HepG2 (cell line): ENCODE results near the gene CTSA. TPM values are rescaled to one million over a fixed set of nuclear protein-coding genes. Genes with fewer than 3 reads are reported as not detected.

Source experiments
- ADNP ChIP-seq: sonication (generic); formaldehyde crosslinking; IDR thresholded peaks from 2 replicates; pipeline ENCODE4 v1.4.0; 2020; ENCODE audit warnings: missing genetic modification reagents
- DRAP1 ChIP-seq: IDR thresholded peaks from 2 replicates; pipeline ENCODE4 v1.6.1; 2016; ENCODE audit warnings: missing genetic modification reagents, missing compliant biosample characterization
- HDAC1 ChIP-seq: sonication (generic); formaldehyde crosslinking; IDR thresholded peaks from 2 replicates; pipeline ENCODE4 v1.5.1; 2020; ENCODE audit warnings: mild to moderate bottlenecking, missing genetic modification reagents
- KDM1A ChIP-seq: IDR thresholded peaks from 2 replicates; pipeline ENCODE4 v1.6.1; 2016; ENCODE audit warnings: missing compliant biosample characterization
- MXD4 ChIP-seq: IDR thresholded peaks from 2 replicates; pipeline ENCODE4 v1.6.1; 2016; ENCODE audit warnings: mild to moderate bottlenecking, missing biosample characterization, missing genetic modification reagents
- NFYC ChIP-seq: IDR thresholded peaks from 2 replicates; pipeline ENCODE4 v1.6.1; 2016; ENCODE audit warnings: missing genetic modification reagents, missing compliant biosample characterization
- RXRA ChIP-seq: sonication (generic); formaldehyde crosslinking; IDR thresholded peaks from 2 replicates; pipeline ENCODE4 v1.5.1; 2020; ENCODE audit warnings: missing genetic modification reagents
- SAP130 ChIP-seq: IDR thresholded peaks from 2 replicates; pipeline ENCODE4 v1.6.1; 2016; ENCODE audit warnings: low read depth
- SP1 ChIP-seq, 2 experiments: fragments of 450-650 bp in 1 of 2; sonication (generic) in 1 of 2; formaldehyde crosslinking in 1 of 2; IDR thresholded peaks; 2 replicates each; pipeline versions ENCODE4 v1.4.0 to v1.6.1; 2016 to 2020; ENCODE audit warnings: missing genetic modification reagents in 1 of 2
- TCF7 ChIP-seq: sonication (generic); IDR thresholded peaks from 2 replicates; pipeline ENCODE4 v1.6.1; 2016; ENCODE audit warnings: antibody characterized with exemption, low read depth
- U2AF2 ChIP-seq: fragments of 200-400 bp; formaldehyde crosslinking; IDR thresholded peaks from 2 replicates; pipeline ENCODE4 v1.6.1; 2017; ENCODE audit warnings: low read depth, mild to moderate bottlenecking, low read length
- XBP1 ChIP-seq: sonication (generic); formaldehyde crosslinking; IDR thresholded peaks from 2 replicates; pipeline ENCODE4 v1.5.0; 2020; ENCODE audit warnings: missing genetic modification reagents
- ZNF354B ChIP-seq: sonication (generic); formaldehyde crosslinking; IDR thresholded peaks from 2 replicates; pipeline ENCODE4 v1.8.0; 2022; ENCODE audit warnings: mild to moderate bottlenecking, missing genetic modification reagents
- ZNF615 ChIP-seq: sonication (generic); formaldehyde crosslinking; IDR thresholded peaks from 2 replicates; pipeline ENCODE4 v1.5.0; 2020; ENCODE audit warnings: mild to moderate bottlenecking, missing genetic modification reagents, borderline replicate concordance
- ZNF724P ChIP-seq: sonication (generic); formaldehyde crosslinking; IDR thresholded peaks from 2 replicates; pipeline ENCODE4 v1.8.0; 2022; ENCODE audit warnings: missing genetic modification reagents, borderline replicate concordance
- polyA plus RNA-seq, 8 experiments: library from polyadenylated mRNA; depleted of rRNA in 3 of 8; stranded (reverse) in 7 of 8; unstranded in 1 of 8; fragments of >200 nt; fragmentation: Illumina TruSeq in 4 of 8; extraction: Trizol in 4 of 8; gene quantifications; 2 replicates each; pipeline versions ENCODE4 v1.2.1 to v1.2.3, GENCODE V29; 2011 to 2016; ENCODE audit warnings: low read depth in 4 of 8, missing spikeins in 1 of 8, mixed read lengths in 1 of 8; ENCODE audit not compliant: insufficient read depth in 1 of 8
- total RNA-seq, 5 experiments: library from RNA; depleted of rRNA; stranded (reverse); fragments of >200 nt; fragmentation: Illumina TruSeq; extraction: Trizol; gene quantifications; 2 replicates each; pipeline ENCODE4 v1.2.3, GENCODE V29; 2016; ENCODE audit warnings: low read depth in 1 of 5
- TF ChIP-seq, protein P1 (sequence below): sonication (generic); formaldehyde crosslinking; IDR thresholded peaks from 2 replicates; pipeline ENCODE4 v1.5.0; 2020; ENCODE audit warnings: missing genetic modification reagents
- TF ChIP-seq, protein P2 (sequence below): sonication (generic); formaldehyde crosslinking; IDR thresholded peaks from 2 replicates; pipeline ENCODE4 v1.5.1; 2020; ENCODE audit warnings: mild to moderate bottlenecking, missing genetic modification reagents, borderline replicate concordance
- TF ChIP-seq, protein P3 (sequence below): sonication (generic); formaldehyde crosslinking; IDR thresholded peaks from 2 replicates; pipeline ENCODE4 v1.5.1; 2020; ENCODE audit warnings: mild to moderate bottlenecking, moderate library complexity, missing genetic modification reagents
- TF ChIP-seq, protein P4 (sequence below): IDR thresholded peaks from 2 replicates; pipeline ENCODE4 v1.6.1; 2016; ENCODE audit warnings: low read depth

Gene CTSA
- total and polyA plus RNA-seq, 2 of the 13 experiments (the other 11 are each of a cell fraction or from before 2014, with no cell fraction given): 202 to 231 TPM

DNA sequence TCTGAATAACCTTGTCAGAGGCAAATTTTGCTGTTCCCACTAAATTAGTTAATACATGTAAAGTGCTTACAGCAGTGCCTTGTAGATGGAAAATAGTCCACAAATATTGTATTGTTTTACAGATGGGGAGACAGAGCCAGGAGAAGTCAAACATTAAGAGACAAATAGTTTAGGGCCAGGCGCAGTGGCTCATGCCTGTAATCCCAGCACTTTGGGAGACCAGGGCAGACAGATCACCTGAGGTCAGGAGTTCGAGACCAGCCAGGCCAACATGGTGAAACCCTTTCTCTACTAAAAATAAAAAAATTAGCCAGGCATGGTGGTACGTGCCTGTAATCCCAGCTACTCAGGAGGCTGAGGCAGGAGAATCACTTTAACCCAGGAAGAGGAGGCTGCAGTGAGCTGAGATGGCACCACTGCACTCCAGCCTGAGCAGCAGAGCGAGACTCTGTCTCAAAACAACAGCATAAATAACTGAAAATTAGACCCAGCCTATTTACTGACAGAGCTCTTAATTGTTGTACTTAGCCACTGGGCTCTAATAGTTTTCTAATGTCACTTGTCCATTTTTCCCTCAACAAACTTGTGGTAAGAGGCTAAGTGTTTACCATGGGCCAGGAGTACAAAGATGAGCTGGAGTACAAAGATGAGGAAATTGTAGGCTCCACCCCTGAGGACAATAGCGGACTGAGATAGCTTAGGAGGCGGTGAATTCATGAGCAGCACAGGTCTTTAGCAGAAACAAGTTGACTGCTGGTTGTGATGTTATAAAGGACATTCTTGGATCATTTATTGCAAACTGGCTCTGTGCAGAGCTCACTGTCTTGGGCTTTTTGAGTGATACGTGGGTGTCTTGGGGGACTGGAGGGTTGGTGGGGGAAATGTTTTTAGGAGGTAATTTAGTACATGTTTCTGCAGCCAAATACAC, 27.3 kb upstream of the CTSA start (continued):
- TF ChIP-seq, protein P1, sequence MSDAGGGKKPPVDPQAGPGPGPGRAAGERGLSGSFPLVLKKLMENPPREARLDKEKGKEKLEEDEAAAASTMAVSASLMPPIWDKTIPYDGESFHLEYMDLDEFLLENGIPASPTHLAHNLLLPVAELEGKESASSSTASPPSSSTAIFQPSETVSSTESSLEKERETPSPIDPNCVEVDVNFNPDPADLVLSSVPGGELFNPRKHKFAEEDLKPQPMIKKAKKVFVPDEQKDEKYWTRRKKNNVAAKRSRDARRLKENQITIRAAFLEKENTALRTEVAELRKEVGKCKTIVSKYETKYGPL: no peak
- TF ChIP-seq DRAP1 (peak; percentile 77), HDAC1 (peak; percentile 89), NFYC (CRISPR knock-in tag) (peak; percentile 27; the same call in 1 of the 2 replicates), ZNF354B (CRISPR knock-in tag) (no peak), ZNF615 (CRISPR knock-in tag) (no peak), KDM1A (CRISPR knock-in tag) (0 out of 2 replicates have a peak, but pooled peaks have one; percentile 37), U2AF2 (no peak), RXRA (CRISPR knock-in tag) (0 out of 2 replicates have a peak, but pooled peaks have one; percentile 33), SAP130 (peak; percentile 83), XBP1 (CRISPR knock-in tag) (no peak), MXD4 (CRISPR knock-in tag) (peak; percentile 60), SP1 (IDR thresholded peaks at IDR 0.05) (no peak), SP1 (CRISPR knock-in tag; IDR thresholded peaks at IDR 0.05) (peak; percentile 39; the same call in 1 of the 2 replicates), ZNF724P (CRISPR knock-in tag) (no peak), TCF7 (peak; percentile 67), ADNP (CRISPR knock-in tag) (peak; percentile 78)
- TF ChIP-seq, protein P2, sequence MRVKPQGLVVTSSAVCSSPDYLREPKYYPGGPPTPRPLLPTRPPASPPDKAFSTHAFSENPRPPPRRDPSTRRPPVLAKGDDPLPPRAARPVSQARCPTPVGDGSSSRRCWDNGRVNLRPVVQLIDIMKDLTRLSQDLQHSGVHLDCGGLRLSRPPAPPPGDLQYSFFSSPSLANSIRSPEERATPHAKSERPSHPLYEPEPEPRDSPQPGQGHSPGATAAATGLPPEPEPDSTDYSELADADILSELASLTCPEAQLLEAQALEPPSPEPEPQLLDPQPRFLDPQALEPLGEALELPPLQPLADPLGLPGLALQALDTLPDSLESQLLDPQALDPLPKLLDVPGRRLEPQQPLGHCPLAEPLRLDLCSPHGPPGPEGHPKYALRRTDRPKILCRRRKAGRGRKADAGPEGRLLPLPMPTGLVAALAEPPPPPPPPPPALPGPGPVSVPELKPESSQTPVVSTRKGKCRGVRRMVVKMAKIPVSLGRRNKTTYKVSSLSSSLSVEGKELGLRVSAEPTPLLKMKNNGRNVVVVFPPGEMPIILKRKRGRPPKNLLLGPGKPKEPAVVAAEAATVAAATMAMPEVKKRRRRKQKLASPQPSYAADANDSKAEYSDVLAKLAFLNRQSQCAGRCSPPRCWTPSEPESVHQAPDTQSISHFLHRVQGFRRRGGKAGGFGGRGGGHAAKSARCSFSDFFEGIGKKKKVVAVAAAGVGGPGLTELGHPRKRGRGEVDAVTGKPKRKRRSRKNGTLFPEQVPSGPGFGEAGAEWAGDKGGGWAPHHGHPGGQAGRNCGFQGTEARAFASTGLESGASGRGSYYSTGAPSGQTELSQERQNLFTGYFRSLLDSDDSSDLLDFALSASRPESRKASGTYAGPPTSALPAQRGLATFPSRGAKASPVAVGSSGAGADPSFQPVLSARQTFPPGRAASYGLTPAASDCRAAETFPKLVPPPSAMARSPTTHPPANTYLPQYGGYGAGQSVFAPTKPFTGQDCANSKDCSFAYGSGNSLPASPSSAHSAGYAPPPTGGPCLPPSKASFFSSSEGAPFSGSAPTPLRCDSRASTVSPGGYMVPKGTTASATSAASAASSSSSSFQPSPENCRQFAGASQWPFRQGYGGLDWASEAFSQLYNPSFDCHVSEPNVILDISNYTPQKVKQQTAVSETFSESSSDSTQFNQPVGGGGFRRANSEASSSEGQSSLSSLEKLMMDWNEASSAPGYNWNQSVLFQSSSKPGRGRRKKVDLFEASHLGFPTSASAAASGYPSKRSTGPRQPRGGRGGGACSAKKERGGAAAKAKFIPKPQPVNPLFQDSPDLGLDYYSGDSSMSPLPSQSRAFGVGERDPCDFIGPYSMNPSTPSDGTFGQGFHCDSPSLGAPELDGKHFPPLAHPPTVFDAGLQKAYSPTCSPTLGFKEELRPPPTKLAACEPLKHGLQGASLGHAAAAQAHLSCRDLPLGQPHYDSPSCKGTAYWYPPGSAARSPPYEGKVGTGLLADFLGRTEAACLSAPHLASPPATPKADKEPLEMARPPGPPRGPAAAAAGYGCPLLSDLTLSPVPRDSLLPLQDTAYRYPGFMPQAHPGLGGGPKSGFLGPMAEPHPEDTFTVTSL (CRISPR knock-in tag): peak; percentile 94
- TF ChIP-seq, protein P3, sequence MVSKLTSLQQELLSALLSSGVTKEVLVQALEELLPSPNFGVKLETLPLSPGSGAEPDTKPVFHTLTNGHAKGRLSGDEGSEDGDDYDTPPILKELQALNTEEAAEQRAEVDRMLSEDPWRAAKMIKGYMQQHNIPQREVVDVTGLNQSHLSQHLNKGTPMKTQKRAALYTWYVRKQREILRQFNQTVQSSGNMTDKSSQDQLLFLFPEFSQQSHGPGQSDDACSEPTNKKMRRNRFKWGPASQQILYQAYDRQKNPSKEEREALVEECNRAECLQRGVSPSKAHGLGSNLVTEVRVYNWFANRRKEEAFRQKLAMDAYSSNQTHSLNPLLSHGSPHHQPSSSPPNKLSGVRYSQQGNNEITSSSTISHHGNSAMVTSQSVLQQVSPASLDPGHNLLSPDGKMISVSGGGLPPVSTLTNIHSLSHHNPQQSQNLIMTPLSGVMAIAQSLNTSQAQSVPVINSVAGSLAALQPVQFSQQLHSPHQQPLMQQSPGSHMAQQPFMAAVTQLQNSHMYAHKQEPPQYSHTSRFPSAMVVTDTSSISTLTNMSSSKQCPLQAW (CRISPR knock-in tag): peak; percentile 63; the same call in 1 of the 2 replicates
- TF ChIP-seq, protein P4, sequence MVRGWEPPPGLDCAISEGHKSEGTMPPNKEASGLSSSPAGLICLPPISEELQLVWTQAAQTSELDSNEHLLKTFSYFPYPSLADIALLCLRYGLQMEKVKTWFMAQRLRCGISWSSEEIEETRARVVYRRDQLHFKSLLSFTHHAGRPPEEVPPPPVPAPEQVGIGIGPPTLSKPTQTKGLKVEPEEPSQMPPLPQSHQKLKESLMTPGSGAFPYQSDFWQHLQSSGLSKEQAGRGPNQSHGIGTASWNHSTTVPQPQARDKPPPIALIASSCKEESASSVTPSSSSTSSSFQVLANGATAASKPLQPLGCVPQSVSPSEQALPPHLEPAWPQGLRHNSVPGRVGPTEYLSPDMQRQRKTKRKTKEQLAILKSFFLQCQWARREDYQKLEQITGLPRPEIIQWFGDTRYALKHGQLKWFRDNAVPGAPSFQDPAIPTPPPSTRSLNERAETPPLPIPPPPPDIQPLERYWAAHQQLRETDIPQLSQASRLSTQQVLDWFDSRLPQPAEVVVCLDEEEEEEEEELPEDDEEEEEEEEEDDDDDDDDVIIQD: peak; percentile 84; the same call in 1 of the 2 replicates
